ENCODE results near the gene TMPRSS5.

- TF ChIP-seq EZH2 (IDR thresholded peaks at IDR 0.05) = no peak
- TF ChIP-seq FOXP2 (optimal IDR thresholded peaks at IDR 0.05; ENCODE audit: control extremely low read depth, extremely low read length, insufficient read depth) = no peak
- TF ChIP-seq POLR2AphosphoS5 (IDR thresholded peaks at IDR 0.05; ENCODE audit: borderline replicate concordance, low read depth, low read length) = no peak
Observed at GRCh38 chr11:113697111-113697510, 9.0 kb downstream of the TMPRSS5 start.

Data from SK-N-MC (cell line).